ENCODE results near the gene OR10V1.

Gene OR10V1

DNA sequence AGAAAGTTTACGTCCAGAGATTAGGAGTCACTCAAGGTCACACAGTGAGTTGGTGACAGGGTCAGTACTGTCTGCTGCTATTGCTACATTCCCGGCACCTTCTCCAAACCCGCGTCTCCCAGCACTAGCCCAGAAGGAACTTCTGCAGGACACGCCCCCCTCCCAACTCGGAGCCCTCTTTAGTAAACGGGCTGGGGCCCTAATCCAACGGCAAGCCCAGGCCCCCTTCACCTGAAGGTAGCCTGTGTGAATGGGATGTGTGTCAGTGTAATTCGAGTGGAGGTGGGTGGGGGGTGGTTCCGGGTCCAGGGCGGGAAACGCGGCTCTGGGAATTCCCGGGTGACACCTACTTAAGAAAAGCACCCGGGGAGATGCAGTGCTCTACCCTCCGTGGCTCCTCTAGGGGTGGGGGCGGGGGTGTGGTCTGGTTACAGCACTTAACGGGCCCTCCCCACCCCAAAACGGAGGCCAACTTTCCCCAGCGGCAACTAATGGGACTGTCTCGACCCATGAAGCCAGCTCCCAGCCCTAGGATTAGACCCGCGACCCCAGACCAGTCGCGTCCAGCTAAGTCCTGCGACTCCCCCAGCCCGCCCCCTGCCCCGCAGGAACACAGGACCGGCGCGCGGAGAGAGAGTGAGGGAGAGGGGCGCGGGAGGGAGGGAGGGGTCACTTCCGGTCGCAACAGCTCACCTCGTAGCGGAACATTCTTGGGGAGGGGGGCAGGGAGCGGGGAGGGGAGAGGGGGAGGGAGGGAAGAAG lies 45.3 kb downstream of the OR10V1 start (continued):
- TF ChIP-seq ZNF248 (tag by site-specific recombination; IDR thresholded peaks at IDR 0.05), result no peak
- no peak for TF ChIP-seq ZNF239 (tag by site-specific recombination; IDR thresholded peaks at IDR 0.05)
- no peak for TF ChIP-seq AEBP2 (tag by site-specific recombination; IDR thresholded peaks at IDR 0.05; ENCODE audit: borderline replicate concordance)
- TF ChIP-seq ZFP37 (tag by site-specific recombination; IDR thresholded peaks at IDR 0.05), result no peak
- TF ChIP-seq ZNF391 (tag by site-specific recombination; IDR thresholded peaks at IDR 0.05; ENCODE audit: borderline replicate concordance, low read depth), result no peak
- TF ChIP-seq ZNF521 (tag by site-specific recombination; IDR thresholded peaks at IDR 0.05), result no peak
- TF ChIP-seq, protein P1, sequence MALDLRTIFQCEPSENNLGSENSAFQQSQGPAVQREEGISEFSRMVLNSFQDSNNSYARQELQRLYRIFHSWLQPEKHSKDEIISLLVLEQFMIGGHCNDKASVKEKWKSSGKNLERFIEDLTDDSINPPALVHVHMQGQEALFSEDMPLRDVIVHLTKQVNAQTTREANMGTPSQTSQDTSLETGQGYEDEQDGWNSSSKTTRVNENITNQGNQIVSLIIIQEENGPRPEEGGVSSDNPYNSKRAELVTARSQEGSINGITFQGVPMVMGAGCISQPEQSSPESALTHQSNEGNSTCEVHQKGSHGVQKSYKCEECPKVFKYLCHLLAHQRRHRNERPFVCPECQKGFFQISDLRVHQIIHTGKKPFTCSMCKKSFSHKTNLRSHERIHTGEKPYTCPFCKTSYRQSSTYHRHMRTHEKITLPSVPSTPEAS (tag by site-specific recombination; IDR thresholded peaks at IDR 0.05), result no peak
- no peak for TF ChIP-seq ZBTB7A (tag by site-specific recombination; IDR thresholded peaks at IDR 0.05; ENCODE audit: low read depth)
- TF ChIP-seq ZSCAN30 (tag by site-specific recombination; IDR thresholded peaks at IDR 0.05), result no peak
- TF ChIP-seq ZNF10 (tag by site-specific recombination; IDR thresholded peaks at IDR 0.05), result 0 out of 2 replicates have a peak, but pooled peaks have one; percentile 25
- peak; percentile 48 for TF ChIP-seq KLF8 (tag by site-specific recombination; IDR thresholded peaks at IDR 0.05)
- TF ChIP-seq PRDM10 (tag by site-specific recombination; IDR thresholded peaks at IDR 0.05), result no peak
- no peak for TF ChIP-seq ZNF274 (IDR thresholded peaks at IDR 0.05; ENCODE audit: low read length)
- no peak for TF ChIP-seq ZNF274 (tag by site-specific recombination; IDR thresholded peaks at IDR 0.05; ENCODE audit: borderline replicate concordance)
- no peak for TF ChIP-seq ZNF324 (tag by site-specific recombination; IDR thresholded peaks at IDR 0.05)
- TF ChIP-seq ZSCAN16 (tag by site-specific recombination; IDR thresholded peaks at IDR 0.05), result no peak
- no peak for TF ChIP-seq OSR2 (tag by site-specific recombination; IDR thresholded peaks at IDR 0.05)
- TF ChIP-seq ZNF843 (tag by site-specific recombination; IDR thresholded peaks at IDR 0.05), result no peak
- peak; percentile 49 for TF ChIP-seq SP3 (tag by site-specific recombination; IDR thresholded peaks at IDR 0.05)
- TF ChIP-seq ZNF433 (tag by site-specific recombination; IDR thresholded peaks at IDR 0.05; ENCODE audit: low read depth), result no peak
- no peak for TF ChIP-seq ZNF639 (tag by site-specific recombination; IDR thresholded peaks at IDR 0.05)
- TF ChIP-seq ZNF837 (tag by site-specific recombination; IDR thresholded peaks at IDR 0.05), result no peak
- TF ChIP-seq, protein P2, sequence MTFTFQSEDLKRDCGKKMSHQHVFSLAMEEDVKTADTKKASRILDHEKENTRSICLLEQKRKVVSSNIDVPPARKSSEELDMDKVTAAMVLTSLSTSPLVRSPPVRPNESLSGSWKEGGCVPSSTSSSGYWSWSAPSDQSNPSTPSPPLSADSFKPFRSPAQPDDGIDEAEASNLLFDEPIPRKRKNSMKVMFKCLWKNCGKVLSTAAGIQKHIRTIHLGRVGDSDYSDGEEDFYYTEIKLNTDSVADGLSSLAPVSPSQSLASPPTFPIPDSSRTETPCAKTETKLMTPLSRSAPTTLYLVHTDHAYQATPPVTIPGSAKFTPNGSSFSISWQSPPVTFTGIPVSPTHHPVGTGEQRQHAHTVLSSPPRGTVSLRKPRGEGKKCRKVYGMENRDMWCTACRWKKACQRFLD (tag by site-specific recombination; IDR thresholded peaks at IDR 0.05), result no peak
- TF ChIP-seq ZNF146 (tag by site-specific recombination; IDR thresholded peaks at IDR 0.05), result no peak
- no peak for TF ChIP-seq ZNF501 (tag by site-specific recombination; IDR thresholded peaks at IDR 0.05)
- TF ChIP-seq, protein P3, sequence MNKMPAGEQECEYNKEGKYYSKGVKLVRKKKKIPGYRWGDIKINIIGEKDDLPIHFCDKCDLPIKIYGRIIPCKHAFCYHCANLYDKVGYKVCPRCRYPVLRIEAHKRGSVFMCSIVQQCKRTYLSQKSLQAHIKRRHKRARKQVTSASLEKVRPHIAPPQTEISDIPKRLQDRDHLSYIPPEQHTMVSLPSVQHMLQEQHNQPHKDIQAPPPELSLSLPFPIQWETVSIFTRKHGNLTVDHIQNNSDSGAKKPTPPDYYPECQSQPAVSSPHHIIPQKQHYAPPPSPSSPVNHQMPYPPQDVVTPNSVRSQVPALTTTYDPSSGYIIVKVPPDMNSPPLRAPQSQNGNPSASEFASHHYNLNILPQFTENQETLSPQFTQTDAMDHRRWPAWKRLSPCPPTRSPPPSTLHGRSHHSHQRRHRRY (tag by site-specific recombination; IDR thresholded peaks at IDR 0.05), result no peak
- TF ChIP-seq FEZF1 (tag by site-specific recombination; IDR thresholded peaks at IDR 0.05), result no peak
- no peak for TF ChIP-seq BCL11A (tag by site-specific recombination; IDR thresholded peaks at IDR 0.05; ENCODE audit: low read depth)
- no peak for TF ChIP-seq ZNF132 (tag by site-specific recombination; IDR thresholded peaks at IDR 0.05; ENCODE audit: borderline replicate concordance)
